HG03442 (cell line): ENCODE data around the gene ACADS.

Experiments used
- ATAC-seq: cut with Tn5 transposase; IDR thresholded peaks from one replicate; pipeline ENCODE4 v1.9.1; 2021; ENCODE audit warnings: mild to moderate bottlenecking, moderate library complexity; ENCODE audit not compliant: unreplicated experiment

Gene ACADS

DNA sequence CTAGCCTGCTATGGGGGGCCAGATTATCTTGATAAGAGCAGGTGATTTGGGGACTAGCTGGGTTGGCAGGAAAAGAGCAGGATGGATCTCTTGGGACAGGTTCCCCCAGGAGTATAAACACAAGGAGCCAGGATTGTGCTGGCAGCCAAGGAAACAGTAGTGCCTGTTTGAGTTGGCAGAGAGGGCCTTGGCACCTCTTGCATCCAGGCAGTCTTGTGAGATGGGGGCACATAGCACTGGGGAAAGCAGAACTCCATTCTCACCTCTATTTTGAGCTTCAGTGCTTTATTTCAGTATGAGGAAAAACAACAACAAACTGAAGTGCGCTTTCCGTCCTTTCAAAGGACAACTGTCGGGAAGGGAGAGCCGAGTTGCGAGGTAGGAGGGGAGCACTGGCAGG, 24.7 kb upstream of the ACADS start:
- no peak for ATAC-seq

DNA sequence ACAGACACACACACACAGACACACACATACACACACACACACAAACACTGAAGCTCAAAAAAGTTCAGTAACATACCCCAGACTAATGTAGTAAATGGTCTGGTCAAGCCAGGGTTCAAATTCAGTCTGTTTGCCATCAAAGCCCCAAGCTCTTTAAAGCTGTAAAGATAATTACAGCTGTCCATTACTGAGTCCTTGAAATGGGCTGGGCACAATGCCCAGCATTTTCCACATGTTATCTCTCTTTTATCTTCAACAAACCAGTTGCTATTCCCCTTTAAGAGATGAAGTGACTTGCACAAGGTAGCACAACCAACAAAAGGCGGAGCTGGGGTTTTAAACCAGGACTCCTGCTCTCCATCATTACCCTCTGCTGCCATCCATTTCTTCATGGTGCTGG, 23.0 kb upstream of the ACADS start:
- no peak for ATAC-seq

DNA sequence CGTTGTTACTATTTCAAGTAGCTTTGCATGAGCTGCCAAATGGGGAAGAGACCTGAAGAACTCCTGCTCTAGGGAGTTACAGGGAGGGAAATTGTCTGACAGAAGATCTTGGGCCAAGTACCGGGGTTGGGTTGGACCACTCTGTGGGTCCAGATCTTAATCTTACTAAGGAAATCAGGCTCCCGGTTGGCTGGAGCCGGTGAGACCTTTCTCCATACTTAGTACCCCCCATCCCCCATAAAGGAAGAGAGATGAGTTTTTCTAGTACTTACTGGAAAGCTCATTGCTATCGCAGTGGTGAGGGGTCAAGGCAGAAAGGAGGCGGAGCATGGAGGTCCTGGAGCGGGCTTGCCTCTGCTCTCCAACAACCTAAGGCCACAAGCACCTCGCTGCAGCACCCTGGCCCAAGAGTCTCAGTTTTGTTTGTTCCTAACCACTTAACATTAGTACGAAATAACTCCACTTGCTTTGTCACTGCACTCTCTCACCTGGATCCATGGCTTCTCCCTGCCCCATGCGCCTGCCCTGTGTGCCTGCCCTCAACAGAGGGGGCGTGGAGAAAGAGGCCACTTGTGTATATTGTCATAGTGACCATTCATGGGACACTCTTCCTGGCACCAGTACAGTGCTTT, 22.2 kb upstream of the ACADS start:
- no peak for ATAC-seq

DNA sequence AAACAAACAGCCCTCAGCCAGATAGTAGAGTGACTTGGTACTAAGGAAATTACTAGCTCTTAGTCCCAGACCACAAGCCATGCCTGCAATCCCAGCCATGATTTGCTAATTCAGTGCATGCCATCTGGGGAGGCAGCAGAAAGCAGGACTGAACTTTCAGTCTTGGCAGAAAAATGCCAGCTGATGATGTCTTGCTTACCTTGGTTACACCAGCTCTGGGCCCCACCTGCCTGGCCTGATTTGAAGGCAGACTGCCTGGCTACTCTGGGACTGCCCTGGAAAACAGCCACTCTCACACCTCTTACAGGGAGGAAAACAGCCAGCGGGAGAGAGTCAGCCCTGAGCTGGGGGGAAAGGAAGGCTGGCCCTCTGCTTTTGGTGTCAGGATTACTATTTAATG, 20.0 kb upstream of the ACADS start:
- no peak for ATAC-seq

DNA sequence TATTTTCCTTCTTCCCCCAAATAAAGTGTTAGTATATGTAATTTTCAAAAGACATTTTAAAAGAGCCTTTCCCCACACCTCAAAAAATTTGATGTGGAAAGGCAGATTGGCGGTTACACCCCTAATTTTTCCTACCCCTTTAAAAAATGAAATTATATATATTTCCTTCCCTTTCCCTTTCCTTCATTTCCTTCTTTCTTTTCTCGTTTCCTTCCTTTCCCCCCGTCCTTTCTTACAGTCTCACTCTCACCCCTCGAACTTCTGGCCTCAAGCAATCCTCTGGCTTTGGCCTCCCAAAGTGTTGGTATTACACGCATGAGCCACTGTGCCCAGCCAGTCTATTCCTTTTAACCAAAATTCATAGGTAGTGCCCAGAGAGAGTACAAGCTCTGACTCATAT, 19.6 kb upstream of the ACADS start:
- ATAC-seq = no peak

DNA sequence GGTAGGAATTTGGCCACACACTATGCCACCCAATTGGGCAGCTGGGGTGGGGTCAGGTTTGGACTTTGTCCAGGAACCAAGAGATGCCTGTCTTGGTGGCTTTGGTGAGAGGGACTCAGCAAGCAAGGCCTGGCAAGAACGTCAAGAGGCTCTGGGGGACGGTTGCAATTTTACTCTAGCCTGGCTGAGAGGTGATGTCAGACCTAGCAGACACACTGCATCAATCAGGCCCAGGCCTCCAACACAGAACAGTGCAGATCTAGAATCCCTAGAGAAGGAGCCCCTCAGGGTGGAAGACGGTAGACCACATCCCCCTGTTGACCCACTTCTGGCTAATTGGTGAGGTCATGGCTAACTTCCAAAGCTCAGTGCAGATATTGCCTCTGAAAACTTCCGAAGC, 17.0 kb upstream of the ACADS start:
- ATAC-seq = no peak

DNA sequence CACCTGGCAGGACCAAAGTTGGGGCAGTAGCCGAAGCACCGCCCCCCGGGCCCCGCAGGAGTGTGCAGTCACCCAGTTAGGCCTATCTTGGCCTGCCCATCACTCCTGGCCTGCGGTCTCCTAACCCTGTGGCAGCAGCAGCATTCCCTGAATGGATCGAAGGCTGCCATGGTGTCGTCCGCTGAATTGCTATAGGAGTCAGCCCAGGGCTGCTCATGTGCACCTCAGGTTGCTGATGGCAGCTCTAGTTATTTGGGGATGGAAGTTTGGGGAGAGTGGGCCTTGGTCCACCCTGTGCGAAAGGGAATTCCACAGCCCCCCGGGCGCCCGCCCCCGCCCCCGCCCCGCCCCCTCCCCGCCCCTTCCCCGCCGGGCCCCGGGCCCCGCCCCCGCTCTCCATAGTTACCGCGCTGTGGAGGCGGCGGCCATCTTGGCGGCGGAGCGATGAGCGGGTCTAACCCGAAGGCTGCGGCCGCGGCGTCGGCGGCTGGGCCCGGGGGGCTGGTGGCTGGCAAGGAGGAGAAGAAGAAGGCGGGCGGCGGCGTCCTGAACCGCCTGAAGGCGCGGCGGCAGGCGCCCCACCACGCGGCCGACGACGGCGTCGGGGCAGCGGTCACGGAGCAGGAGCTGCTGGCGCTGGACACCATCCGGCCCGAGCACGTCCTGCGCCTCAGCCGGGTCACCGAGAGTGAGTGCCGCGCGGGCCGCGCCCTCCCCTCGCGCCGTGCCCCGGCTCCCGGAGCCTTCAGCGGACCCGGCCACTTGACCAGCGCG, 15.4 kb upstream of the ACADS start, which contains the start of gene UNC119B:
TSS of gene UNC119B (plus strand) at position 428 of the 774 bp plus-strand sequence. CDS start at position 445, 17 bp downstream.
- ATAC-seq = peak; percentile 57

DNA sequence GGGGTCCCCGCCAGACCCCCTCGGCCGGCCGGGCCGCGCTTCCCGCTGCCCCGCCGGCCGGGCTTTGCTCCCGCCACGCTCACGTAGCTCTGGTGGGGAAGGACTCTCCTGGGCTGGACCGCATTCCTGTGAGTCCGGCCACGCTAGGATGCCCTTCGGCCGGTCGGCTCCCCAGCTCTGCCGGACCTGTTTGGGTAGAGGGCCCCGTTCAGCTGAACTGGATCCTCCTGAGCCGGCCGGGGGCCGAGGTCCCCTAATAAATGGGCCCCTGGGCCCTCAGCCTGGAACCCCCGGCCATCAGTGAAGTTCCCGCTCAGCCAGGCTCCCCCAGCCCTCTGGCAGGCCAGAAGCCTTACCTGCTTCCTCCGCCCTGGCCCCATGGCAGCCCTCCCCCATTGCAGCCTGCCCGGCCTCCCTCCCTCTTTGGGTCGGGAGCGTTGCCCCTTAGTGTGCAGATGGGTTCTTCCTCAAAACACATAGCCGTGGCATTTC, 14.8 kb upstream of the ACADS start:
- peak; percentile 23 for ATAC-seq

DNA sequence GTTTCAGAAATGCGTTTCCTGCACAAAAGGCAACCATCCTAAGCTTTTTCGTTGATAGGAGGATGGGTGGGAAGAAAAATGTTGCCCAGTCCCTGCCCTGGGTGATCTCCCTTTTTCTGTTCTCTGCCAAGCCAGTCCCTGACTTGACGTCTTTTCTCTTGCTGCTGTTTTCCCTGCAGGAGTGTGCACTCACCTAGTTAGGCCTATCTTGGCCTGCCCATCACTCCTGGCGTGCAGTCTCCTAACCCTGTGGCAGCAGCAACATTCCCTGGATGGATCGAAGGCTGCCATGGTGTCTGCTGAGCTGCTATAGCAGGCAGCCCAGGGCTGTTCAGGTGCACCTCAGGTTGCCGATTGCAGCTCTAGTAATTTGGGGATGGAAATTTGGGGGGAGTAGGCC, 14.2 kb upstream of the ACADS start:
- no peak for ATAC-seq

DNA sequence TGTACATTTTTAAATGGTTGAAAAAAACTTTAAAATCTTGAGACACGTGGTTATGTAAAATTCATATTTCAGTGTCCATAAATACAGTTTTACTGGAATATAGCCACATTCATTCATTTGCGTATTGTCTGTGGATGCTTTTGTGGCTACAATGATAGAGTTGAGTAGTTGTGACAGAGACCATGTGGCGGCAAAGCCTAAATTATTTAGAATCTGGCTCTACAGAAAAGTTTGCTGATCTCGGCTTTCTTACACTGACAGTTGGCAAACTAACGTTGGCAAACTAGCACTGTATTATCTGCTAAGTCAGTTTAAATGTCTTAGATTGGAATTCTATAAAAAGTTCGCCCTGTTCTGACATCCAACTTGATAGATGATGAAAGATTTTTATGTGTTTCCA, 13.0 kb upstream of the ACADS start:
- no peak for ATAC-seq

DNA sequence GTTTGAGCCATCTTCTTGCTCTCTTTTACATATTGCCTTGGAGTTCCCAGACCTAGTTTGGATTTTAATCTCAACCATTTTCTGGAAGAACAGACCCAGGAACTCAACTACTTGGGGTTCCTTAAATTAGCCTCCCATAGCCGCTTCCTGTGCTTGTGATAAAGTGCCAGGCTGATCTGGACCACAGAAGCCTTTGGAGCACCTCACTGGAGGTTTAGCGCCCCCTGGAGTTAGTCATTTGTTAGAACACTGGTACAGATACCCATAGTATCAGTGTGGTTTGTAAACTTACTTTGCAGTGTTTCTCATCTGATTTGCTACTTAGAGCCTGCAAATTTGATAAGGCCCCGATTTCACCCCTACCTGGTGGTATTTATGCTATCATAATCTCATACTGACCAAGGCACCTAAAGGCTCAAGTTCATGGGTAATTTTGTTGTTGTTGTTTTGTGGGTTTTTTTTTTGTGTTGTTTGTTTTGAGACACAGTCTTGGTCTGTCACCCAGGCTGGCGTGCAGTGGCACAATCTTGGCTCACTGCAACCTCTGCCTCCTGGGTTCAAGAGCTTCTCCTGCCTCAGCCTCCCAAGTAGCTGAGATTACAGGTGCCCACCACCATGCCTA, 11.7 kb upstream of the ACADS start:
- ATAC-seq = no peak

DNA sequence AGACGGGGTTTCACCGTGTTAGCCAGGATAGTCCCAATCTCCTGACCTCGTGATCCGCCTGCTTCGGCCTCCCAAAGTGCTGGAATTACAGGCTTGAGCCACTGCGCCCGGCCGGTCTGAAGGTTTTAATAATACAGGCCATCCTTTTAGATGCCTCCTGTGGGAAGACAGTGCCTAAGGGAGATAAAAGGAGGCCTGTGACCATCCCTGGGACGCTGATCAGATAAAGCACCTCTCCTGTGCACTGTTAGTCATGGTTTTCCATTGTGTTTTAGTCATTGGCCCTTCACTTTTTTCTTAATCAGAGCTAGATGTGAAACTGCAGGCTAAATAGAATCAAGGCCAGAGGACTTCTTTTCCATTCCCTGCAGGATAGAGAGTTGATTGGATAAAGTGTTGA, 7.6 kb upstream of the ACADS start:
- no peak for ATAC-seq

DNA sequence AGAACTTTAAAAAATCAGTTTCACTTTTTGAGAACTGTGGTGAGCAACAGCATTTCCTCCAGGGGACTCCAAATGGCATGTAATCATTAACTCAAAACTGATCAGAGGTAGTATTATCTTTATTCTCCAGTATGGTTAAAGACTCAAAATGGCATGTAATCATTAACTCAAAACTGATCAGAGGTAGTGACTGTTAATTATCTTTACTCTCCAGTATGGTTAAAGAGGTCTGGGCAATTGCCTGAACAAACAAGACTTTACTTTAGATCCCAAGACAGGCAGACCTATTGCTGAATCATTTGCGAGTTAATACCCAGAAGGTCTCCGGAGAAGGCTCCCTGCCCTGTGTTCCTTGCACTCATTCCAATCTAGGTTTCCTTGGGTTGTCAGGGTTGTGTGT, 6.6 kb upstream of the ACADS start:
- no peak for ATAC-seq

DNA sequence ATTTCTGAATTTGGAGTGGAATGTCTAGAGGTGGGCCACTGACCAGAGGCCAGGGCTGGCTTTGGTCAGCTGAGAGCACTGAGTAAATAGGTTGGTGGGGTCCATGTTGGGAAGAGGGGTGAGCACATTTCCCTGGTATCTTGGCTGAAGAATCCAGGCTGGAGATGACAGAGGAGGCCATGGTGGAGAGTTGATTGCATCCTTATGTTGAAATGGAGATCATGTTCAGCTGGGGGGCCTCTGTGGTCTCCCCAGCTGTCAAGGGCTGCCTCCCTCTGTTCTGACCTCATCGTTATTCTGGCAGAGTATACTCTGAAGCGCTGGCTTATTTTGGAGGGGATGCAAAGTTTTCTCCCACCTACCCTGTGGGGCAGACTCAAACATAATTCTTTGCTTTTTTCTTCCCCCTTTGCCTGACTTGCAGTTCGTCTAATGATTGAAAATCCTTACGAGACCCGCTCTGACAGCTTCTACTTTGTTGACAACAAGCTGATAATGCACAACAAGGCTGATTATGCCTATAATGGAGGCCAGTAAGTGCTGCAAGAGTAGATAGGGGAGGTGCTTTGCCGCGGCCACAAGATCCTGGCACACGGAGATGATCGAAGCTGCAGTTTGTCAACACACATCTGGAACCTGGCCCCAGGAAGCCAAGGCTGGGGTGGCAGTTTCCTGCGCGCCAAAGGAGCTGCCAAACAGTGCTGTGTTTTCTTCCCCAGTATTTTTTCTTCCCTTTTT, 6.0 kb upstream of the ACADS start:
- no peak for ATAC-seq

DNA sequence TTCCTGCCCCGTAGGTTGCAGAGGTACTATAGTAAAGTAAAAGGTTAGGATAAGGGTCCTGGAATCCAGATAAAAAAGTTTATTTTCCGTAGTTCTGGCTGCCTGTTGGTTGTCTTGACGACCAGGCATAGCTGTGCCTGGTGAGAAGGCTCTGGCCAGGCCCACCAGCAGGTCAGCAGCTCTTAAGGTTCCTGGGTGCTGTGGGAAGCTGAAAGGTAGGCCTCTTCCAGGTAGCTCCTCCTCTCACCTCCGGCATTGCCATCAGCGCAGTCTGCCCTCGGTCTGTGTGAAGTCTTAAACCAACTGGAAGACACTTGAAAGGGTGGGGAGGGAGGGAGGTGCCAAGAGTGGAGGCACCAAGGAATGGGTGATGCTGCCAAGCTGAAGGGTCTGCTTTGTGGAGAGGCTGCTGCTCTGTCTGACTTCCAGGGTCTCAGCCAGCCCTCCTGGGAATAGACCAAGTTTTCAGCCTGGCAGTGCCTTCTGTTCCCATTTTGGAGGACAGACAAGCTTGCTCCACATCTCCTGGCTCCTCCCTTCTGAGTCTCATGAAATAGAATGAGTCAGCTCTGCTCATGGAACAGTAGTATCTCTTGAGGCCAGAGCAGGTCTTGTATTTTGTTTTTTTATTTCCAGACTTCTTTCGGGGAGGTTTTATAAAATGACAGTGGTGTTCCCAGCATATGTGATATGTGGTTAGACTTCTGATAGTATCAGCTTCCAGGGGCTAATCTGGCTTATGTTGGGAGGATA, 5.2 kb upstream of the ACADS start:
- no peak for ATAC-seq

DNA sequence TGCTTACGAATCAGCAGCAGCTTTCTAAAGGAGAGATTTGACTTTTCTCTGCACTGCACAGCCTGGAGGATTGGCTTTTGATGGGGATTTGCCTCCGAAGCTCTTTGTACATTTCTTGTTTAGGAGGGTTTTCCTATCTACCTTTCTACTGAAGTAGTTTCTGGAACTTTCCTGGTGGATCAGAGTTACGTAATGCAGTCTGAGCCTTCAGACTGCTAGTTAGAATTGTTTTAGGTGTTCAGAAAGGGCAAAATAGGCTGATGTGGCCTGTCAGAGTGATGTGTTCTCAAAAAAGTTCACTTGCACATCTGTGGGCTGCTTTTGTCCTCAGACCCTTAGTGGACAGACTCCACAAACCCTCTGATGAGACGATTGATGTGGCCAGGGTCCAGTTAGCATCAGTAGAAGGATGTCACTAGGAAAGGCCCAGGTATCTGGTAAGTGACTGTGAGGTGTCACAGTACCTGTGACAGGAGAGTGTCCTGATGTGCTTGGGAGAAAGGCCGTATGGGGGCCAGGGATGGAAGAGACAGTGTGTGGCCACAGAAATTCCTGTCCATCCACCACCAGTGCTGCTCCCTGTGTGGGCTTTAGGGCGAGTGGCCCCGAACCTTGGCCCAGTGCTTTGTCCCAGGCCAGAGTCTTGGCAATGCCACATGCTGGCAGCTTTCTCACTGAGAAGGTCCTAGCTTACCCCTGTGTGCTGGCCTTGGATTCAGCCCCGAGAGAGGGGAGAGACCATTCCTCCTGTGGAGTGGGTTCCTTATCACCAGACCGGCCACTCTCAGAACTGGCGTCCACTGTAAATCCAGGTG, 4.4 kb upstream of the ACADS start:
- ATAC-seq = no peak

DNA sequence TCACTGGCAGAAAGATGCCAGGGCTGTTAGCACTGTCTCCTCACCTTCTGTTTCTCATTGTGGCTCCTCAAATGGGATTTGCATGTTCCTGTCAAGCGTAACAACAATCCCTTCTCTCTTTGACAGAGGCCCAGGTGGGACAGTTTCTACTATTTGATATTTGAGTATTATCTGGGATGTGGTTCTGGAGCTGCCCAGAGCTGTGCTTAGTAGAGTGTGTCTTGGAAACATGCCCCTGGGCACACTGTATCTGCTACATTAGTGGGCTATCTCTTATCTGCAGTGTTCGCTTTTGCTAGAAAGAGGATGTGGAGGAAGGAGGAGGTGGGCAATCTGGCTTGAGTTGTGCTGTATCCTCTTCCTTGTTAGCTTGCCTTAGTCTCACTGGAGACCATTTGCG, 3.8 kb upstream of the ACADS start:
- ATAC-seq = no peak

DNA sequence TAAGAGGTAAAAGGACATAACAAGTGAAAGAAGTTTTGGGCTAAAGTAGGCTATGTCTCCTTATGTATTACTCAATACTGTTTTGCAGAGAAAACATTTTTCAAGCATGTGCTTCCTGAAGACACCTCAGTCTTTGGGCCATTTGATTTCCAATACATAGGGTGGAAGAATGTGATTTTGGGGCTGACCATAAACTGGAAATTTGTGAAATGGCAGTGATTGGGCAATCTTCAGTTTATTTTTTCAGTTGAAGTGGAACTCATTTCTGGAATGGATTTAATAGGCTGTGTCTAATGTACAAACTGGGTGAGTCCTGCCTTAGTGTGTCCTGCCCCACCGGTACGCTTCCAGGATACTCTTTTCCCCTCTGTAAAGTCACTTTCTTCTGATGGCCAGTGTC, 2.8 kb upstream of the ACADS start:
- no peak for ATAC-seq

DNA sequence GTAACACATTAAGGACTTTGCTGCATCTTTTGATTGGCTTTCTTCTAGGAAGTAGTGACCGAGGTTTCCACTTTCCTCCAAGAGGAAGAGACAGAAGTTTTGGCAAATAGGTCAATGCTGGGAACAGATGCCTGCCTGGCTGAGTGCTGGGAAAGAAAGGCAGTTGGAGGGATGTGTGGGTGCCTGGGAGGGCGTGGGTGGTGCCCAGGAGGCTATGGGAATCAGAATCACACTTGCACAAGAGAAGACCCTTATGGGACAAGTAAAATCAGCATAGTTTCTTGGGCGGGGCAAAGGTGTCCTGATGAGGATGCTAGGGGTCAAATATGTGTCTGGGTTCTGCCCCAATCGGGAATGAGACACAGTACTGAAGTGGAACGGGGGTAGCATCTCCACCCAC, 906 bp upstream of the ACADS start:
- ATAC-seq = no peak

DNA sequence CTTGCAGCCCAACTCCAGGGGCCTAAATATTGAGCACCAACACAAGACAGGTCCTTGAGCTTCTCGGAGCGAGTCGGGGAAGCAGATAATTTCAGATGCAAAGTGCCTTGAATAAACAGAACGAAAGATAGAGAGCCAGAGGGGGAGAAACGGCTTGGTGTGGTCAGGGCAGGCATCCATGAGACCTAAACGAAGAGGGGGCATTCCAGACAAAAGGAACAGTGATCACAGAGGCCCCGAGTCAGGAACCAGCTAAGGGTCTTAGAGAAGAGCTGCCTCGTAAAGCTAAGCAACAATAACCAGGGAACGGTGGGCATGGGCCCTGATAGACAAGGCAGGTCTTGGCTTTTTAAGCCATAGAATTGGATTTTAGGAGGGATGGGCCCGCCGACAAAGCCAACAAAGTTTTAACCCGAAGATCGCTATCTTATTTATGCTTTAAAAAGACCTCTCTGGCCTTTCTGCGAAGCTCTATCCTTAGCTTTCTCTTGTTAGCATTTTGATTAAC, 421 bp upstream of the ACADS start:
- no peak for ATAC-seq
